Heart left ventricle (tissue), 16 donors: Measurements from ENCODE around the gene CDHR5. TPM values are rescaled to one million over a fixed set of nuclear protein-coding genes. Genes with fewer than 3 reads are reported as not detected.

Experiments used
- ATAC-seq, 4 donors: fragments of 200-7000 bp; cut with Tn5 transposase; one replicate each; pipeline ENCODE4 v1.9.1; 2020 to 2022; ENCODE audit warnings: moderate library complexity in 4 of 4, mild to moderate bottlenecking in 3 of 4, moderate number of reproducible peaks in 1 of 4
- DNase-seq, 5 donors: peaks; one replicate each; pipeline ENCODE4 v3.0.0-alpha.2; 2020
- H3K27ac ChIP-seq, 12 donors: fragments of 200-600 bp; sonication (generic) in 4 of 12; one replicate each; pipeline versions ENCODE4 v1.5.0 to v1.8.0; 2016 to 2022; ENCODE audit warnings: mild to moderate bottlenecking in 2 of 12
- H3K27me3 ChIP-seq, 9 donors: fragments of 200-600 bp; sonication (generic) in 2 of 9; one replicate each; pipeline versions ENCODE4 v1.5.1 to v1.8.0; 2016 to 2022; ENCODE audit warnings: mild to moderate bottlenecking in 3 of 9
- H3K36me3 ChIP-seq, 9 donors: fragments of 200-600 bp; sonication (generic) in 2 of 9; one replicate each; pipeline versions ENCODE4 v1.5.0 to v1.8.0; 2018 to 2022; ENCODE audit warnings: mild to moderate bottlenecking in 2 of 9
- H3K4me1 ChIP-seq, 12 donors: fragments of 200-600 bp; sonication (generic) in 4 of 12; one replicate each; pipeline versions ENCODE4 v1.5.0 to v1.8.0; 2016 to 2022; ENCODE audit warnings: mild to moderate bottlenecking in 3 of 12
- H3K4me3 ChIP-seq, 12 donors: fragments of 200-600 bp; sonication (generic) in 4 of 12; one replicate each; pipeline versions ENCODE4 v1.5.0 to v1.8.0; 2017 to 2022; ENCODE audit warnings: mild to moderate bottlenecking in 9 of 12, moderate library complexity in 4 of 12
- H3K9me3 ChIP-seq, 12 donors: fragments of 200-600 bp; sonication (generic) in 4 of 12; one replicate each; pipeline versions ENCODE4 v1.5.0 to v1.8.0; 2016 to 2022; ENCODE audit warnings: mild to moderate bottlenecking in 1 of 12
- CTCF ChIP-seq, 12 donors: fragments of 200-600 bp; sonication (generic) in 4 of 12; IDR thresholded peaks; one replicate each; pipeline versions ENCODE4 v1.5.0 to v1.8.0; 2018 to 2022; ENCODE audit warnings: antibody characterized with exemption in 12 of 12, mild to moderate bottlenecking in 5 of 12
- POLR2A ChIP-seq, 2 donors: fragments of 450-650 bp; IDR thresholded peaks; one replicate each; pipeline ENCODE4 v1.6.1; 2017; ENCODE audit warnings: antibody characterized with exemption in 2 of 2, mild to moderate bottlenecking in 2 of 2, moderate library complexity in 2 of 2
- WGBS, 4 donors: extraction: QIAGEN DNeasy Blood & Tissue Kit in 2 of 4; methylation state at CpG; one replicate each; pipeline versions ENCODE4 v1.1.5 to v1.1.7; 2013 to 2018; 5-methylcytosine and 5-hydroxymethylcytosine counted together
- intact Hi-C, 10 donors: fragments of 100-400 bp; cut with DNase I; formaldehyde crosslinking; loops; one replicate each; pipeline versions ENCODE4 v1.11.1 to v1.14.2; 2022
- polyA plus RNA-seq, 2 donors: library from polyadenylated mRNA; stranded (reverse); fragments of 200-250 nt; gene quantifications; one replicate each; pipeline ENCODE4 v1.2.3, GENCODE V29; 2013
- total RNA-seq, 9 donors: library from RNA; depleted of rRNA in 2 of 9; stranded (reverse); fragments of >200 nt in 2 of 9; fragmentation: NEBNext Ultra II Directional in 3 of 9; extraction: Animal tissue kit (Norgen Biotek cat#: 25700) in 3 of 9; gene quantifications; one replicate each; pipeline versions ENCODE4 v1.1.0 to v1.2.4, GENCODE V29; 2016 to 2023
- donor health status: ischemic (EF 13 %, LVEDD 7.1; RV severe dilation, severe dysfunction).
- donor health status: healthy with polysubstance abuse.
- donor health status: DM: no; HTN: yes; CAD: no.
- donor health status: DM: no; HTN: no; CAD: no.
- donor health status: ischemic (EF 25% LVEDD 6.9; RV normal size, moderate dysfunction).
- donor health status: ischemic (EF 25% LVEDD 5.7; RV mildly dilated, moderate dysfunction).
- donor health status: healthy.
- donor health status: DM: yes; HTN: yes; CAD: no.
- donor health status: ischemic (EF 35%, LVEDD 5.7; RV mildly dilated, moderate dysfunction).
- donor health status: nonischemic (EF 11% LVEDD 7.7; RV severe dilation, severe dysfunction).
- donor health status: DM: yes; HTN: yes; CAD: no.
- donor health status: PGD.
- donor health status: ischemic (EF 29% LVEDD 5.4; RV normal size, mild dysfunction).
- donor health status: nonischemic (EF 23%, LVEDD 6.1; RV moderate dilation, normal function).

Gene CDHR5
- total and polyA plus RNA-seq, 11 donors = 0.07 TPM; not detected in 10

GRCh38 chr11:627308-627576 is 2.5 kb upstream of the CDHR5 start:
- Histone ChIP-seq H3K27ac (no peak overlapping the region), H3K4me3 (peak overlapping the region in 1 of 12 donors; percentile 22), H3K4me1 (peaks cover 0 to 16% (median 0%) of the 10 kb centered on the region in 12 donors), H3K36me3 (peaks cover 0 to 3% (median 0%) of the 10 kb centered on the region in 9 donors), H3K27me3 (peaks cover 6 to 28% (median 15%) of the 10 kb centered on the region in 9 donors), H3K9me3 (no peaks in the 10 kb centered on the region)
- ATAC-seq (no peak), DNase-seq (no peak)
- intact Hi-C loops = loop anchor here in 1 of 10 donors (5.0 kb wide), 1 partner anchor 70 kb away; no protein-coding TSS in a partner anchor
- 18 to 63% (median 43%) methylated on average over 8 to 28 of the region's 28 CpGs for whole genome bisulfite sequencing, 4 donors
- TF ChIP-seq CTCF (IDR thresholded peaks at IDR 0.05) = no peak
- no peak for TF ChIP-seq POLR2A (IDR thresholded peaks at IDR 0.05)

GRCh38 chr11:626475-627307 is 1.9 kb upstream of the CDHR5 start, which contains the start of gene SCT:
Gene SCT, minus strand, starts transcription at chr11:627181. Its CDS starts 38 bp downstream, at chr11:627143.
- DNase-seq (peak in 2 of 5 donors; percentile 6 to 16), ATAC-seq (no peak)
- intact Hi-C loops = loop anchor here in 1 of 10 donors (5.0 kb wide), 1 partner anchor 69 kb away; no protein-coding TSS in a partner anchor
- no peaks in the 10 kb centered on the region for H3K9me3 ChIP-seq
- H3K4me1 ChIP-seq = peaks cover 0 to 16% (median 0%) of the 10 kb centered on the region in 12 donors
- peak within 1 kb of the TSS in 1 of 12 donors; percentile 22 for H3K4me3 ChIP-seq
- H3K36me3 ChIP-seq = peaks cover 0 to 3% (median 0%) of the 10 kb centered on the region in 9 donors
- 10 to 54% (median 12%) methylated on average over 8 to 72 of the region's 72 CpGs; no CpG with 5 or more reads in 1 of the 4 donors for WGBS, 4 donors
- peaks cover 6 to 28% (median 15%) of the 10 kb centered on the region in 9 donors for H3K27me3 ChIP-seq
- no peak for TF ChIP-seq CTCF (IDR thresholded peaks at IDR 0.05)
- TF ChIP-seq POLR2A (IDR thresholded peaks at IDR 0.05) = no peak
- H3K27ac ChIP-seq = no peak within 1 kb of the TSS

GRCh38 chr11:625636-626268 is 997 bp upstream of the CDHR5 start:
- peak in 1 of 4 donors; percentile 7 for ATAC-seq
- no peak overlapping the region for H3K27ac ChIP-seq
- TF ChIP-seq CTCF (IDR thresholded peaks at IDR 0.05) (no peak), POLR2A (IDR thresholded peaks at IDR 0.05) (no peak)
- peak in 2 of 5 donors; percentile 6 to 14 for DNase-seq
- WGBS, 4 donors = 82 to 92% (median 85%) methylated on average over 19 to 22 of the region's 22 CpGs
- peaks cover 0 to 16% (median 0%) of the 10 kb centered on the region in 12 donors for H3K4me1 ChIP-seq
- no peak overlapping the region for H3K4me3 ChIP-seq
- intact Hi-C loops = loop anchor here in 1 of 10 donors (5.0 kb wide), 1 partner anchor 68 kb away; no protein-coding TSS in a partner anchor
- no peaks in the 10 kb centered on the region for H3K9me3 ChIP-seq
- H3K36me3 ChIP-seq = peaks cover 0 to 3% (median 0%) of the 10 kb centered on the region in 9 donors
- peaks cover 6 to 28% (median 15%) of the 10 kb centered on the region in 9 donors for H3K27me3 ChIP-seq
